Brain microvascular endothelial cell (primary cell): ENCODE results near the gene TANGO6.

Source experiments
- DNase-seq: peaks from one replicate; pipeline ENCODE4 v3.0.0-alpha.2; 2020
- H3K27ac ChIP-seq: fragments of 250-450 bp; sonication (Bioruptor Pico); 2 replicates; pipeline ENCODE4 v1.5.1; 2020; ENCODE audit warnings: mild to moderate bottlenecking, moderate library complexity
- H3K27me3 ChIP-seq: fragments of 250-450 bp; sonication (Bioruptor Pico); replicated peaks from 2 replicates; pipeline ENCODE4 v1.5.1; 2020; ENCODE audit warnings: mild to moderate bottlenecking
- H3K36me3 ChIP-seq: fragments of 250-450 bp; sonication (Bioruptor Pico); replicated peaks from 2 replicates; pipeline ENCODE4 v1.5.1; 2020; ENCODE audit warnings: mild to moderate bottlenecking
- H3K4me3 ChIP-seq: 2 replicates; pipeline ENCODE4 v1.5.1; 2011; ENCODE audit warnings: low read depth, mild to moderate bottlenecking, control low read depth, low read length, moderate library complexity
- CTCF ChIP-seq: IDR thresholded peaks from 2 replicates; pipeline ENCODE4 v1.5.1; 2011; ENCODE audit warnings: low read depth, mild to moderate bottlenecking, moderate library complexity, low read length, control low read depth, inconsistent platforms; ENCODE audit errors: missing control alignments
- in situ Hi-C: cut with HindIII; loops from 2 replicates; pipeline ENCODE4 v1.10.0; 2017; ENCODE audit warnings: low sequenced_read_pairs, low pct_ligation_motif_present

The TANGO6 gene

GRCh38 chr16:69079697-69080096, 236.4 kb downstream of the TANGO6 start:
- Histone ChIP-seq H3K4me3 (no peak overlapping the region), H3K36me3 (no peaks in the 10 kb centered on the region), H3K27me3 (no peaks in the 10 kb centered on the region), H3K27ac (no peak overlapping the region)
- no peak for TF ChIP-seq CTCF
- in situ Hi-C loops, result no loop called here
- DNase-seq, result no peak

- DNase-seq, result no peak
- in situ Hi-C loops, result no loop called here
- no peak overlapping the region for H3K4me3 ChIP-seq
- no peaks in the 10 kb centered on the region for H3K27me3 ChIP-seq
- TF ChIP-seq CTCF, result peak; percentile 38
- no peaks in the 10 kb centered on the region for H3K36me3 ChIP-seq
- H3K27ac ChIP-seq, result no peak overlapping the region
Observed at GRCh38 chr16:69083306-69083941, 240.1 kb downstream of the TANGO6 start.

GRCh38 chr16:69084289-69084688, 241.0 kb downstream of the TANGO6 start:
- in situ Hi-C loops, result no loop called here
- Histone ChIP-seq H3K36me3 (no peaks in the 10 kb centered on the region), H3K4me3 (no peak overlapping the region), H3K27me3 (no peaks in the 10 kb centered on the region), H3K27ac (no peak overlapping the region)
- no peak for TF ChIP-seq CTCF
- DNase-seq, result peak; percentile 60

GRCh38 chr16:69085032-69085695, 241.8 kb downstream of the TANGO6 start:
- no peaks in the 10 kb centered on the region for H3K36me3 ChIP-seq
- H3K27me3 ChIP-seq, result no peaks in the 10 kb centered on the region
- no peak overlapping the region for H3K27ac ChIP-seq
- no peak for TF ChIP-seq CTCF
- DNase-seq, result no peak
- in situ Hi-C loops, result no loop called here
- H3K4me3 ChIP-seq, result no peak overlapping the region

DNA sequence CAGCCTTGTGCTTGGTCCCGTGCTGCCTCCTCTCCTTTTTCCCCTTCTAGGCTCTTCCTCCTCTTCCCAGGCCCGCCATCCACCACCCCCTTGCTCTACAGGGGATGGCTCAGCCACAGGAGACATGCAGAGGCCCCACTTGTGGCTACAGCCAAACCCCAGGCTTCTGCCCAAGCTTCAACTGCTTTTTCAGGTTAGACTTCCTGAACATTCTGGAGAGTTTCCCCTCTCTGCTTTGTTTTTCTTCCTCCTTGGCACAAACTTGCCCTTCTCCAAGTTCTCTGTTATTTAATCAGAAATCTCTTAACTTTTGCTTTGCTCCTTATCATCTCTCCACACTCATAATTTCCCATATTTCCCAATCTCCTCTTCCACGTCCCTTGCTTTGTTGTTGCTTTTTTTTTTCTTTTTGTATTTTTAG, 243.8 kb downstream of the TANGO6 start:
- no peaks in the 10 kb centered on the region for H3K36me3 ChIP-seq
- no peak for DNase-seq
- no peak for TF ChIP-seq CTCF
- H3K27me3 ChIP-seq, result no peaks in the 10 kb centered on the region
- H3K27ac ChIP-seq, result no peak overlapping the region
- in situ Hi-C loops, result no loop called here
- H3K4me3 ChIP-seq, result no peak overlapping the region
